DOHH2 (cell line): ENCODE data around the gene PDZRN3.

Experiments used
- CTCF ChIP-seq: fragments of 200-600 bp; sonication (generic); IDR thresholded peaks from one replicate; pipeline ENCODE4 v1.5.1; 2014; ENCODE audit warnings: antibody characterized with exemption, mild to moderate bottlenecking, low read depth, low read length; ENCODE audit not compliant: poor library complexity, severe bottlenecking
- EZH2phosphoT487 ChIP-seq: fragments of 200-600 bp; sonication (generic); IDR thresholded peaks from 2 replicates; pipeline ENCODE4 v1.6.1; 2017; ENCODE audit warnings: borderline replicate concordance, mild to moderate bottlenecking, antibody characterized with exemption, low read length, moderate library complexity, mixed read lengths

- no peak for TF ChIP-seq CTCF
- no peak for TF ChIP-seq EZH2phosphoT487
Measured at GRCh38 chr3:73449774-73450173, 175.0 kb downstream of the PDZRN3 start.
